GM18909 (cell line): ENCODE measurements around the gene ENTREP3.

Experiments
- ATAC-seq: cut with Tn5 transposase; IDR thresholded peaks from one replicate; pipeline ENCODE4 v1.9.1; 2021; ENCODE audit warnings: mild to moderate bottlenecking; ENCODE audit not compliant: unreplicated experiment, poor library complexity

The ENTREP3 gene

GRCh38 chr1:155205969-155206593 is 49.2 kb downstream of the ENTREP3 start:
- ATAC-seq: no peak

GRCh38 chr1:155205035-155205434 is 50.2 kb downstream of the ENTREP3 start:
- no peak for ATAC-seq

- ATAC-seq: no peak
These were observed 52.4 kb downstream of the ENTREP3 start for GRCh38 chr1:155202731-155203515.

GRCh38 chr1:155202198-155202597 is 53.1 kb downstream of the ENTREP3 start:
- ATAC-seq: no peak

GRCh38 chr1:155200920-155201319 is 54.4 kb downstream of the ENTREP3 start:
- ATAC-seq: no peak

GRCh38 chr1:155199792-155200191 is 55.5 kb downstream of the ENTREP3 start:
- no peak for ATAC-seq

- no peak for ATAC-seq
These were observed 56.8 kb downstream of the ENTREP3 start for GRCh38 chr1:155198547-155198906.

- ATAC-seq: no peak
These were observed 57.3 kb downstream of the ENTREP3 start for GRCh38 chr1:155197901-155198546.
